ENCODE data around the gene APBA3.

Gene APBA3

GRCh38 chr19:3761382-3762129 is at the start of gene APBA3:
APBA3 (minus strand) TSS chr19:3761692; CDS start chr19:3760264, 1,428 bp downstream.
- DNase-seq (ENCODE audit: low read depth), result peak; percentile 88

GRCh38 chr19:3810708-3811355 is 49.3 kb upstream of the APBA3 start:
- DNase-seq (ENCODE audit: low read depth), result no peak

GRCh38 chr19:3809881-3810707 is 48.6 kb upstream of the APBA3 start:
- no peak for DNase-seq (ENCODE audit: low read depth)

- DNase-seq (ENCODE audit: low read depth), result no peak
Observed at GRCh38 chr19:3808420-3809143, 47.1 kb upstream of the APBA3 start.

GRCh38 chr19:3807574-3808354 is 46.3 kb upstream of the APBA3 start:
- DNase-seq (ENCODE audit: low read depth), result no peak

- DNase-seq (ENCODE audit: low read depth), result no peak
Observed at GRCh38 chr19:3807131-3807480, 45.6 kb upstream of the APBA3 start.

- no peak for DNase-seq (ENCODE audit: low read depth)
Observed at GRCh38 chr19:3805859-3806258, 44.4 kb upstream of the APBA3 start.

GRCh38 chr19:3804429-3804828 is 42.9 kb upstream of the APBA3 start:
- no peak for DNase-seq (ENCODE audit: low read depth)

- DNase-seq (ENCODE audit: low read depth), result no peak
Observed at GRCh38 chr19:3803986-3804385, 42.5 kb upstream of the APBA3 start.

GRCh38 chr19:3803114-3803888 is 41.8 kb upstream of the APBA3 start:
- no peak for DNase-seq (ENCODE audit: low read depth)

- peak; percentile 33 for DNase-seq (ENCODE audit: low read depth)
Observed at GRCh38 chr19:3801412-3802096, 40.1 kb upstream of the APBA3 start.

GRCh38 chr19:3800996-3801395 is 39.5 kb upstream of the APBA3 start:
- no peak for DNase-seq (ENCODE audit: low read depth)

- DNase-seq (ENCODE audit: low read depth), result no peak
Observed at GRCh38 chr19:3798137-3798536, 36.6 kb upstream of the APBA3 start.

- DNase-seq (ENCODE audit: low read depth), result no peak
Observed at GRCh38 chr19:3796358-3796757, 34.9 kb upstream of the APBA3 start.

- DNase-seq (ENCODE audit: low read depth), result no peak
Observed at GRCh38 chr19:3793799-3794198, 32.3 kb upstream of the APBA3 start.

- no peak for DNase-seq (ENCODE audit: low read depth)
Observed at GRCh38 chr19:3792114-3792513, 30.6 kb upstream of the APBA3 start.

- no peak for DNase-seq (ENCODE audit: low read depth)
Observed at GRCh38 chr19:3790941-3791340, 29.4 kb upstream of the APBA3 start.

GRCh38 chr19:3790209-3790734 is 28.8 kb upstream of the APBA3 start:
- no peak for DNase-seq (ENCODE audit: low read depth)

GRCh38 chr19:3788996-3789778 is 27.7 kb upstream of the APBA3 start:
- DNase-seq (ENCODE audit: low read depth), result no peak

Data from EH (cell line).